ENCODE data around the gene PORCN. TPM values are rescaled to one million over a fixed set of nuclear protein-coding genes. Genes with fewer than 3 reads are reported as not detected.

Gene PORCN
- total and polyA plus RNA-seq, 4 donors = 0.70 to 4.9 (median 2.8) TPM

DNA sequence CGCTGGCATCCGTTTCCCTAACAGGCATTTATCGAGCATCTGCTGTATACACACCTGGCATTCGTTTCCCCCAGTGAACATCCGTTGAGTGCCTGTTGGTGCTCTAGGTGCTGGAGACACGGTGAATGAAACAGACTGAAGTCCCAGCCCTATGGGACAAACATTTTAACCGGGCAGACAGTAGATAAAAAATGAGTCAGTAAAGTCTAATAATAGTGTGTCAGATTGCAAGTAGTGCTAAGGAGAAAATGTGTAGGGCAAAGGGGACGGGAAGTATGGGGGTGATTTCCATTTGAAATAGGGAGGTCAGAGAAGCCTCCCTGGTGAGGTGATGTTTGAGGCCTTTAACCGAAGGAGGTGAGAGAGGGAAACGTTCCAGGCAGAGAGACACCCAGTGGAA is 7.5 kb downstream of the PORCN start:
- no peaks in the 10 kb centered on the region for H3K9me3 ChIP-seq (ENCODE audit: control insufficient read depth in 4 of 4, low read length in 3 of 4)

More for the DNA sequence above, 7.5 kb downstream of the PORCN start:
- H3K27me3 ChIP-seq (ENCODE audit: control insufficient read depth in 4 of 4, insufficient read depth in 4 of 4, low read length in 3 of 4) = no peaks in the 10 kb centered on the region
- H3K27ac ChIP-seq (ENCODE audit: low read depth in 1 of 2, low read length in 2 of 2) = no peak overlapping the region
- DNase-seq (ENCODE audit: low spot score) = no peak
- peaks cover 0 to 2% (median 0%) of the 10 kb centered on the region in 4 donors for H3K36me3 ChIP-seq (ENCODE audit: control insufficient read depth in 4 of 4, insufficient read depth in 3 of 4, low read depth in 1 of 4, low read length in 3 of 4)
- H3K4me1 ChIP-seq (ENCODE audit: control insufficient read depth in 4 of 4, insufficient read depth in 4 of 4, low read length in 3 of 4) = peaks cover 0 to 4% (median 3%) of the 10 kb centered on the region in 4 donors
- H3K9ac ChIP-seq (ENCODE audit: low read depth in 1 of 2, low read length in 2 of 2) = no peak overlapping the region
- TF ChIP-seq, protein P1, sequence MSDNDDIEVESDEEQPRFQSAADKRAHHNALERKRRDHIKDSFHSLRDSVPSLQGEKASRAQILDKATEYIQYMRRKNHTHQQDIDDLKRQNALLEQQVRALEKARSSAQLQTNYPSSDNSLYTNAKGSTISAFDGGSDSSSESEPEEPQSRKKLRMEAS (IDR thresholded peaks at IDR 0.05) = no peak
- TF ChIP-seq YY1 (IDR thresholded peaks at IDR 0.05) (no peak), GABPA (IDR thresholded peaks at IDR 0.05 in 1 of 2, conservative IDR thresholded peaks at IDR 0.05 in 1 of 2) (no peak), EGR1 (IDR thresholded peaks at IDR 0.05; ENCODE audit: low read depth in 2 of 2) (no peak), SP1 (IDR thresholded peaks at IDR 0.05) (no peak), FOXA1 (IDR thresholded peaks at IDR 0.05) (no peak), FOXA2 (IDR thresholded peaks at IDR 0.05) (no peak), TAF1 (conservative IDR thresholded peaks at IDR 0.05) (no peak), NR2F2 (IDR thresholded peaks at IDR 0.05) (no peak), RXRA (IDR thresholded peaks at IDR 0.05) (no peak), JUND (IDR thresholded peaks at IDR 0.05) (no peak), HNF4A (conservative IDR thresholded peaks at IDR 0.05) (no peak), RAD21 (IDR thresholded peaks at IDR 0.05) (no peak), HNF4G (IDR thresholded peaks at IDR 0.05) (no peak)
- TF ChIP-seq, protein P2, sequence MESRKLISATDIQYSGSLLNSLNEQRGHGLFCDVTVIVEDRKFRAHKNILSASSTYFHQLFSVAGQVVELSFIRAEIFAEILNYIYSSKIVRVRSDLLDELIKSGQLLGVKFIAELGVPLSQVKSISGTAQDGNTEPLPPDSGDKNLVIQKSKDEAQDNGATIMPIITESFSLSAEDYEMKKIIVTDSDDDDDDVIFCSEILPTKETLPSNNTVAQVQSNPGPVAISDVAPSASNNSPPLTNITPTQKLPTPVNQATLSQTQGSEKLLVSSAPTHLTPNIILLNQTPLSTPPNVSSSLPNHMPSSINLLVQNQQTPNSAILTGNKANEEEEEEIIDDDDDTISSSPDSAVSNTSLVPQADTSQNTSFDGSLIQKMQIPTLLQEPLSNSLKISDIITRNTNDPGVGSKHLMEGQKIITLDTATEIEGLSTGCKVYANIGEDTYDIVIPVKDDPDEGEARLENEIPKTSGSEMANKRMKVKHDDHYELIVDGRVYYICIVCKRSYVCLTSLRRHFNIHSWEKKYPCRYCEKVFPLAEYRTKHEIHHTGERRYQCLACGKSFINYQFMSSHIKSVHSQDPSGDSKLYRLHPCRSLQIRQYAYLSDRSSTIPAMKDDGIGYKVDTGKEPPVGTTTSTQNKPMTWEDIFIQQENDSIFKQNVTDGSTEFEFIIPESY (IDR thresholded peaks at IDR 0.05) = no peak
- TF ChIP-seq, protein P3, sequence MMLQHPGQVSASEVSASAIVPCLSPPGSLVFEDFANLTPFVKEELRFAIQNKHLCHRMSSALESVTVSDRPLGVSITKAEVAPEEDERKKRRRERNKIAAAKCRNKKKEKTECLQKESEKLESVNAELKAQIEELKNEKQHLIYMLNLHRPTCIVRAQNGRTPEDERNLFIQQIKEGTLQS (IDR thresholded peaks at IDR 0.05) = no peak
- TF ChIP-seq, protein P4, sequence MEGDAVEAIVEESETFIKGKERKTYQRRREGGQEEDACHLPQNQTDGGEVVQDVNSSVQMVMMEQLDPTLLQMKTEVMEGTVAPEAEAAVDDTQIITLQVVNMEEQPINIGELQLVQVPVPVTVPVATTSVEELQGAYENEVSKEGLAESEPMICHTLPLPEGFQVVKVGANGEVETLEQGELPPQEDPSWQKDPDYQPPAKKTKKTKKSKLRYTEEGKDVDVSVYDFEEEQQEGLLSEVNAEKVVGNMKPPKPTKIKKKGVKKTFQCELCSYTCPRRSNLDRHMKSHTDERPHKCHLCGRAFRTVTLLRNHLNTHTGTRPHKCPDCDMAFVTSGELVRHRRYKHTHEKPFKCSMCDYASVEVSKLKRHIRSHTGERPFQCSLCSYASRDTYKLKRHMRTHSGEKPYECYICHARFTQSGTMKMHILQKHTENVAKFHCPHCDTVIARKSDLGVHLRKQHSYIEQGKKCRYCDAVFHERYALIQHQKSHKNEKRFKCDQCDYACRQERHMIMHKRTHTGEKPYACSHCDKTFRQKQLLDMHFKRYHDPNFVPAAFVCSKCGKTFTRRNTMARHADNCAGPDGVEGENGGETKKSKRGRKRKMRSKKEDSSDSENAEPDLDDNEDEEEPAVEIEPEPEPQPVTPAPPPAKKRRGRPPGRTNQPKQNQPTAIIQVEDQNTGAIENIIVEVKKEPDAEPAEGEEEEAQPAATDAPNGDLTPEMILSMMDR (IDR thresholded peaks at IDR 0.05; ENCODE audit: low read depth, low read length, missing input control) = no peak
- TF ChIP-seq, protein P5, sequence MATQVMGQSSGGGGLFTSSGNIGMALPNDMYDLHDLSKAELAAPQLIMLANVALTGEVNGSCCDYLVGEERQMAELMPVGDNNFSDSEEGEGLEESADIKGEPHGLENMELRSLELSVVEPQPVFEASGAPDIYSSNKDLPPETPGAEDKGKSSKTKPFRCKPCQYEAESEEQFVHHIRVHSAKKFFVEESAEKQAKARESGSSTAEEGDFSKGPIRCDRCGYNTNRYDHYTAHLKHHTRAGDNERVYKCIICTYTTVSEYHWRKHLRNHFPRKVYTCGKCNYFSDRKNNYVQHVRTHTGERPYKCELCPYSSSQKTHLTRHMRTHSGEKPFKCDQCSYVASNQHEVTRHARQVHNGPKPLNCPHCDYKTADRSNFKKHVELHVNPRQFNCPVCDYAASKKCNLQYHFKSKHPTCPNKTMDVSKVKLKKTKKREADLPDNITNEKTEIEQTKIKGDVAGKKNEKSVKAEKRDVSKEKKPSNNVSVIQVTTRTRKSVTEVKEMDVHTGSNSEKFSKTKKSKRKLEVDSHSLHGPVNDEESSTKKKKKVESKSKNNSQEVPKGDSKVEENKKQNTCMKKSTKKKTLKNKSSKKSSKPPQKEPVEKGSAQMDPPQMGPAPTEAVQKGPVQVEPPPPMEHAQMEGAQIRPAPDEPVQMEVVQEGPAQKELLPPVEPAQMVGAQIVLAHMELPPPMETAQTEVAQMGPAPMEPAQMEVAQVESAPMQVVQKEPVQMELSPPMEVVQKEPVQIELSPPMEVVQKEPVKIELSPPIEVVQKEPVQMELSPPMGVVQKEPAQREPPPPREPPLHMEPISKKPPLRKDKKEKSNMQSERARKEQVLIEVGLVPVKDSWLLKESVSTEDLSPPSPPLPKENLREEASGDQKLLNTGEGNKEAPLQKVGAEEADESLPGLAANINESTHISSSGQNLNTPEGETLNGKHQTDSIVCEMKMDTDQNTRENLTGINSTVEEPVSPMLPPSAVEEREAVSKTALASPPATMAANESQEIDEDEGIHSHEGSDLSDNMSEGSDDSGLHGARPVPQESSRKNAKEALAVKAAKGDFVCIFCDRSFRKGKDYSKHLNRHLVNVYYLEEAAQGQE (IDR thresholded peaks at IDR 0.05) = no peak
- no peak overlapping the region for H3K4me3 ChIP-seq (ENCODE audit: low read depth in 1 of 3, low read length in 3 of 3)
- WGBS = 93% methylated on average over 10 of the region's 10 CpGs

Data from liver (tissue), 9 donors.